Fibroblast of lung (primary cell): Measurements from ENCODE around the gene DIAPH3.

Source experiments
- EZH2 ChIP-seq: IDR thresholded peaks from 2 replicates; pipeline ENCODE4 v1.5.1; 2012; ENCODE audit warnings: low read length, control low read depth, mild to moderate bottlenecking; ENCODE audit errors: missing control alignments
- TF ChIP-seq, protein P1 (sequence below), 2 donors: IDR thresholded peaks in 1 of 2; conservative IDR thresholded peaks in 1 of 2; 1 replicate in 1 of 2; 2 replicates in 1 of 2; pipeline ENCODE4 v1.5.1; 2011 to 2012; ENCODE audit warnings: low read length in 2 of 2, control low read depth in 1 of 2, inconsistent platforms in 1 of 2, low read depth in 1 of 2, mild to moderate bottlenecking in 1 of 2

- TF ChIP-seq, protein P1, sequence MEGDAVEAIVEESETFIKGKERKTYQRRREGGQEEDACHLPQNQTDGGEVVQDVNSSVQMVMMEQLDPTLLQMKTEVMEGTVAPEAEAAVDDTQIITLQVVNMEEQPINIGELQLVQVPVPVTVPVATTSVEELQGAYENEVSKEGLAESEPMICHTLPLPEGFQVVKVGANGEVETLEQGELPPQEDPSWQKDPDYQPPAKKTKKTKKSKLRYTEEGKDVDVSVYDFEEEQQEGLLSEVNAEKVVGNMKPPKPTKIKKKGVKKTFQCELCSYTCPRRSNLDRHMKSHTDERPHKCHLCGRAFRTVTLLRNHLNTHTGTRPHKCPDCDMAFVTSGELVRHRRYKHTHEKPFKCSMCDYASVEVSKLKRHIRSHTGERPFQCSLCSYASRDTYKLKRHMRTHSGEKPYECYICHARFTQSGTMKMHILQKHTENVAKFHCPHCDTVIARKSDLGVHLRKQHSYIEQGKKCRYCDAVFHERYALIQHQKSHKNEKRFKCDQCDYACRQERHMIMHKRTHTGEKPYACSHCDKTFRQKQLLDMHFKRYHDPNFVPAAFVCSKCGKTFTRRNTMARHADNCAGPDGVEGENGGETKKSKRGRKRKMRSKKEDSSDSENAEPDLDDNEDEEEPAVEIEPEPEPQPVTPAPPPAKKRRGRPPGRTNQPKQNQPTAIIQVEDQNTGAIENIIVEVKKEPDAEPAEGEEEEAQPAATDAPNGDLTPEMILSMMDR (conservative IDR thresholded peaks at IDR 0.05 in 1 of 2, IDR thresholded peaks at IDR 0.05 in 1 of 2; ENCODE audit: low read depth in 1 of 2, low read length in 2 of 2): no peak
- TF ChIP-seq EZH2: no peak
These were observed 484.5 kb downstream of the DIAPH3 start for GRCh38 chr13:59679254-59679653.
